HG03565 (cell line): ENCODE results near the gene TNIP3.

Experiments
- ATAC-seq: cut with Tn5 transposase; IDR thresholded peaks from one replicate; pipeline ENCODE4 v1.9.1; 2021; ENCODE audit warnings: mild to moderate bottlenecking, moderate library complexity; ENCODE audit not compliant: unreplicated experiment

The TNIP3 gene

DNA sequence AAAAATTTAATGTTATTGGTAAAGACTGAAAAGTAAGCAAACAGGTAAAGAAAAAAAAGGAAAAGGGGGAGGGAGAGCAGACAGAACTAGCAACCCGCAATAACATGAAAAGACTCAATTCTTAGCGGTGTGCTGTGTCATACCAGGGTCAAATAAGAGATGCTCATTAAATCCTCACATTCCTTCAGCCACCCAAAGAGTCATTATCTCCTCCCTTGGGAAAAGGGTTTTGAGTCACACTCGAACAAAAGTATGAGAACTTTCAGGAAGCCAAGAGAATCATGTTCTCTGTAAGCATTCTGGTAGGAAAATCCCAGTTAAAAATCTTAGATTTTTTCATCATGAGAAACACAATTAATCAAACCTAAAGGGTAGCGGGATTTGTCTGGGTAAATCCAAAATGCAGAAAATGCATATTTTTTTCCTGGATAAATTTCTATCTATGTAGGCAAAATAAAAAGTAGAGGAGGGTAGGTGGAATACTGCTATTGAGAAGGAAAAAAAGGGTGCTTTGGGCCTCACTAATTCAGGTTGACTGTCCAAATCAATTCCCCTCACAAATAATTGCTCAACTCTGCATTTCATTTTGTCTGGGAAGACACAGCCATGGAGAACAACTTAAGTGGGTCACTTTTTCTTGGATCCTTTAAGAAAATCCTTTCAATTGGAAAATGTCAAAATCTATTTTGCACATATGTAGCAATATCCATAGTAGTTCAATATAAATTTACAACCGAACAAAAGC lies 23.2 kb downstream of the TNIP3 start:
- ATAC-seq: no peak

DNA sequence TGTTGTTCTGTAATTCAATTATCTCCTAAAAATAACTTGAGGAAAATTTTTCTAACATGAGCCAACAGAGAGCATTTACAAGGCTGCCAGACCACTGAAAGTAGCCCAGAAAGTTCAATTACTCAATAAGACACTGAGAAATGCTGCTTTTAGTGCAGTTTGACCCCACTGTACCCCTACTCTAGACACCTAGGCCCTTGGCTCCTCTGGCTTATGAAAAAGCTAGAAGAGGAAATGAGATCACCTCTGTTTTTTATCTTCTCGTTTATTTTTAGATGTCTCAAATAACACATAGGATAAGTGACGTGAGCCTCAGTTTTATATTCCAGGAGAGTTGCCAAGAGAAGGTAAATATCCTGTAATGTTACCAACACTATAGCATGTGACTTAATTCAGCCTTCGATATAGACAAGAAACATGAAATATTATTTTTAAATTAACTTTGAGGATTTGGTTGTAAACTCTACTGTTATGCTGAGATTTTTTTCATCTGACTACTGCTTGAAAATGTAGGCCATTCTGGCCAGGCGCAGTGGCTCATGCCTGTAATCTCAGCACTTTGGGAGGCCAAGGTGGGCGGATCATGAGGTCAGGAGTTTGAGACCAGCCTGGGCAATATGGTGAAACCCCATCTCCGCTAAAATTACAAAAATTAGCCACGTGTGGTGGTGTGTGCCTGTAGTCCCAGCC lies 24.4 kb downstream of the TNIP3 start:
- ATAC-seq: peak; percentile 79

DNA sequence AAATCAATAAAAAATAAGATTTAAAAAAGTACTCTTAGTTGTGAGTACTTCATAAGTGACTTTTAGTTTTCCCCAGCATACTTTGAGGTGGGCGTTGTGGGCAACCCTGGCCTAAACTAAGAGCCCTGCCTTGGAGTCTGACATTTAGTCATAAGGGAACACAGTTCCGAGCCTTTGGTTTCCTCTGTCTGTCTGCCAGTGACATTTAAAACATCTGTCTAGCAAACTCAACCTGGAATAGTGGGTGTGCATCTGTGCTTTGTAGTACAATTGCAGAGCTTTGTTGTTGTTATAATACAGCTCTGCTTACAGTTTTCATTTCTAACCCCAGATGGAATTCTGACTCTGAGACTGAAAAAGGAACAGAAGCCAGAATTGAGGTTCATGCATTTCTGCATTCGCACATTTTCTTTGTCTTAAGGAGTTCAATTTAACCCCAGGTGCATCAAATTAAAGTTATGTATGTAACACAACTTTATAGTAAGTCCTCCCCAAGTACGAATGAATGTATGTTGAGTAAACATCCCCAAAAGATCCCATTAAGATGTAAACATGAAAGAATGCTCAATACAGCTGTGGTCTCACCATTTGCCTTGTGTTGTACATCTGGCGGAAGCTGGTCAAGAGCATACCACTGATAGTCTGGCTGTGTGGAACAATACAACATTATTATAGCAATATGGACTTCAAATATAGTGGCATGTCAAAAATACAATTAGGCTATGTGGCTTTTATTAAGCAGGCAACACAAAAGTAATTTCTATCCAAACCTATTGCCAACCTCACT lies 25.9 kb downstream of the TNIP3 start:
- peak; percentile 50 for ATAC-seq

DNA sequence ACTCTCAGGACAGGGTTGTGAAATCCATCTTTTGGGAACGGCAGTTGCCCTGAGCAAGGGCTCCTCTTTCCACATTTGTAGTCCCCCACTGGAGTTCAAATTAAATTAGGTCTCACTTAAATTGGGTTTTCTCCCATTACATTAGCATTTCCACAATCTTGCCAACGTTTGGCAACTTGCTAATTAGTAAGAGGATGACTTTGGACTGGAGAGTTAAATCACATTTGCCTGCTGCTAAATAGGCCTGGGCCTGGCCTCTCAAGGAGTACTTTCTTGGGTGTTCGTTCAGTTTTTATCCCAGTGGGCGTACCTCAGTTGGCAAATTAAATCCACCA lies 33.8 kb downstream of the TNIP3 start:
- no peak for ATAC-seq

DNA sequence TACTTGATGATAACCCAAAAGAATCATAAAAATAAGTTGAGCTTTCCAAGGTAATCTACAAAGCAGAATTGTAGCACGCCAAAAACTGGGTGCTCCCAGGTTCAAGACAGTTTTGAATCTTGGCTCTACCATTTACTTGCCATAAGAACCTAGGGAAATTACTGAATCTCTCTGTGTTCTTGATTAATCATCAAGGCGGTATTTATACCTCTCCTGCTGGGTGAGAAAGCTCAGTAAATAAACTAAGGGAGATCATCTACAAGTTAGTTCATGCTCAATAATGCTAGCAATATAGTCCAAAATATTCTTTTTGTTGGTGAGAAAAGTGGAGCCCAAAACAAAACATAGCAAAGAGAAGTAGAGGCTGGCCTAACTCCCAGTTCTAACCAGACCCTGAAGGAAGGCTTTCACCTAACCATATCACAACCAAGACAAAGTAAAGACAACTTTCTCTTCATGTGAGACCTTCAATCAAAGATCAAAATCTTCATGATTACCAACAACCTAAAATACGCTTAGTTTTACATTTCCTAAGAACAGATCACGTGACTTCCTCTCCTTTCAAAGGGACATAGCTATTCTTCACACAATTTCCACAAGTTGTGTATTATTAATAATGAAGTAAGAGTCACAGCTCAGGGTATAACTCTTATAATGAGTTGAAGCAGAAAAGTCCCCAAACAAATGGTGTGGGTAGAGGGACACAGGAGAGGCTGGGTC lies 34.4 kb downstream of the TNIP3 start:
- ATAC-seq: no peak

DNA sequence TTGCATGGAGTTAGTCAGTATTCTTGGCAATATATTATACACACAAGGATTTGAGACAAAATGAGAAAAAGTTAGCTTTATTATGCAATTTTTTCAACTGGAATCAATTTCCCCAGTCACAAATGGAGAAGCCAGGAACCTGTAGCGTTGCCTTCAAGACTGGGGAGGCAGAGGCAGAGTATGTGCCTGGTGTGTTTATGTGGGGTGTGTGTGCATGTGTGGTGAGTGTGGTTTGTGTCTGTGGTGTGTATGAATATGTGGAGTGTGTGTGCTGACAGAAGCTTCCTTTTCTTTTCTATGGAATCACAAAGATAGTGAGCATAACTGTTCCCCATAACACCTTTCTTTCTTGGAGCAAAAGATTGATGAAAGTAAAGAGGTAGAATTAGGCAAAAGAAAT lies 37.0 kb downstream of the TNIP3 start:
- ATAC-seq: no peak

DNA sequence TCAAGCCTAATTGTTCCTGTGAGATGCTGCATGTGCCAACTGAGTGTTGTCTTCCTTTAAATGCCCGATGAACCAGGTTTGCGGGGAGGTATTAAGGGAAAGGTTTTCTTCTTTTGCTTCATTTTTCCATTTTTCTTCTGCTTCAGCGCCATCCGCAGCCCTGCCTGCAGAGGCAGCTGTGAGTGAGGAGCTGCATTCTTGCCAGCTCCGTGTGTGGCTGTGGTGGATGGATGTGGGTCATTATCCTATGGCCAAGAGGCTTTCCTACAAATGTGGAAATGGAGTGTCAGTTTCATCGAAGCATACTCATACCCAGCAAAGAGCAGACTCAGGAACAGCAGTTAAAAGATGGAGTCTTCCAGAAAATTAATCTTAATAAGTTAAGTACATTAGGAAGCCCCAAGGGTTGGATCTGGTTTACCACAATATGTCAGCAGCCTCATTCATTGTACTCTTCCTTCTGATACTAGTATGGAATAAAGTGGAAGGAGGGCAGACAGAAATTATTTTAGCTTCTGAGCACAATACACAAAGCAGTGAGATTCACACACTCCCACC lies 37.6 kb downstream of the TNIP3 start:
- no peak for ATAC-seq

DNA sequence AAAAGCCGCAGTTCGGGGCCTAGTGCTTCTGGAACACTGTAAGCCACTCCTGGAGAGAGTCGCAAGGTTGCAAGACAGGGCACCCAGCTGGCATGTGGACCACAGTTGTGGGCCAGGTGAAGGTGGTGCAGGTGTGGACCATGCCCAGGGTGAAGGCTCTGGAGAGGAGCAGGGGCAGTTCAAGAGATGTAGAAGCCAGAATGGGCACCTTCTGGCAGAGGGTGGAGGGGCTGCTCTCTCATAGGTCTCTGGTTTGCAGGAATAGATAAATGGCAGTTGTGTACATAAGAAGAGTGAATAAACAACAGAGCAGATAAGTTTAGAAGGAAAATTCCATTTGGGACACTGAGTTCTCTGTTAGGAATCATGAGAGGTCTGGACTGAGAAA lies 38.6 kb downstream of the TNIP3 start:
- no peak for ATAC-seq

DNA sequence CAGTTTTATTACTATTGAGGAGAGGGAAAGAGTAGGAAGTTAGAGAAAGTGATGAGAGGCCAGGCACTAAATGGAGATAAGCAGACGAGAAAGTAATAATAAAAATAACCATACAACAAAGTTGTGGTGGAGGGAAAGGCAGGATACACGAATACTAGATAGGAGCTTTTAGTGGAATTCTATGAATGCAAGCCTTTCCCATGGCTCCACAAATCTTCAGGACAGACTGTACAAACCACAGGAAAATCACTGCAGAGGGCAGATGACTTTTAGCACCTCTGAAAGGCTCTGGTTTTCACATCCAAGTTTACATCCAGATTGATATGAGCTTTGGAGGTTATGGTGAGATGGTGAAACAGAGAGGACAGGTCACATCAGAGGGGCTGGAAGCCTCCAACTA lies 41.5 kb downstream of the TNIP3 start:
- ATAC-seq: no peak

DNA sequence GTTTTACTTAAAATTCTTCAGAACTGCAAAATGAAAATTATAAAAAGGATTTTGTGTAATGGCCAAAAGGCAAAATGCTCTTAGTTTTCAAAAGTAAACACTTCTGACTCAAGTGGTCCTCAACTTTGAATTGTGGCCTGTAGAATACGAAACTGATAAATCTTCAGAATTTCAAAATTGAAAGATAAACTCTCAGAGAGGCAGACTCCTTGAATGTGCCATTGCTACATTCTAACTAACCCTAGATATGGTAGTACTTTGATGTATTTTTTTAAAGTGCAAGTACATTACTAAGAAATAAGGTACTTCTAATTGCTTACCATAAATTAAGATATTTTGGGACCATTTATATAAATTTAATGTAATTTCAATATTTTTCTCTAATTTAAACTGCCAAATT lies 44.4 kb downstream of the TNIP3 start:
- ATAC-seq: no peak

DNA sequence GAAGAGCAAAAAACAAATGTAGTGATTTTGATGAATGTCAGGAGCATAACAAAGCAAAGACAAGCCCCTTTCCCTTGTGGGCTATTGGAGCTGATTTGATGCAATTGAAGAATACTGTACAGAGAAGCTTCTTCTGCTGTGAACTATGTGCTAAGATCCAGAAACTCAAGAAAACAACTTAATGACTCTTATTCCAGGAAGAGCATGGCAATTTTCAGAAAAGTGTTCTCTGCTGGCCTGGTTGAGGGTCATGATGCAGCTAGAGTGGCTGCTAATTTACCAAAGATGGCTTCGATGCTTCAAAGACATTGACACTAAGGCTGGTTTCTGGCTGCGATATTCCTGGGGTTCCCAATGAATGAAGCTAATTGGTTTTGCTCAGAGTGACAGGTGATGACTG lies 45.8 kb downstream of the TNIP3 start:
- no peak for ATAC-seq

DNA sequence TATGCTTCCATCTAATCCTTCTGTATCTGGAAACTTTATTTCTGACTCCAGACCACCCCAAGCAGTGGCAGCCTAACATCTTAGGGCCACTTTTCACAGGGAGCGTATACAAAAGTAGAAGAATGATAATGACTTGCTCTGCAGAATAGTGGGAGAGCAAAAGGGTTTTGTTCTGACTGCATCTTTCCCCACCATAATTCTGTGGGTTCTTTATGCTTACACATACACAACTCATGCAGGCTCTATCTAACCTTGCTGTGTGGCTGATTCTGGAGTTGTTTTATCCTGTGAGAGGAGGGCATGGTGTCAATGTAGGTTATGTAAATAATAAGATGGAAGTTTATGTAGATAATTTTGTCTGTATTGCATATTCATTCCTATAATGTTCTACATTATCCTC lies 49.4 kb downstream of the TNIP3 start:
- ATAC-seq: no peak

DNA sequence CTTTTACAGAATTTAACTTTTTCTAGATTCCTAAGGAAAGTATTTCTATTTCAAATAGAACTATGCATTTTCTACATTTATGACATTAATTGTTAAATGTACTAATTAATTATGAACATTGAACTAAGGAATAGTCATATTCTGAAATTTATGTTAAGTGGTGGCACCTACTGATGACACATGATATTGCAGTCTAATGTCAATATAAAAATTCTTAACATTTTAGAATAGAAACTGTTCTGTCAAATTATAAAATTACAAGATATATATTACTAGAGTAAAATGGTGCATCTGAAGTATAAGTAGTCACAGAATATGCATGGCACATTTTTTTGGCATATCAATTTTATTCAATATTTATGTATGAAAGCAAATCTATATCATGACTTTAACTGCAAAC lies 51.6 kb downstream of the TNIP3 start:
- no peak for ATAC-seq

DNA sequence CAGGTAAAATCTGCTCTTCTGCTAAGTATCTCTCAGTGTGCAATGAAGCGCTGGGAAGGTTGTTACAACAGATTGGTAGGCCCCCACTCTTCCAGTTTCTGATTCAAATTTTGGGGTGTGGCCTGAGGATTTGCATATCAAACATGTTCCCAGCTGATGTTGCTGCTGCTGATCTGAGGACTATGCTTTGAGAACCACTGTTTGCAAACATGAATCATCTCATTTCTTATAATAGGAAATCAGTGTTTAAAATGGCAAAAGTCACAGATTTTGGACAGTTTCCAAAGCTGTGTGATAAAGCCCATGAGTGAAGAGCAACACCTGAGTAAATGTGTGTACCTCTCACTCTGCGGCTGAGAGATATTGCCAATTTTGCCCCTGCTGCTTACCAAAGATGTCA lies 55.6 kb downstream of the TNIP3 start:
- ATAC-seq: no peak

DNA sequence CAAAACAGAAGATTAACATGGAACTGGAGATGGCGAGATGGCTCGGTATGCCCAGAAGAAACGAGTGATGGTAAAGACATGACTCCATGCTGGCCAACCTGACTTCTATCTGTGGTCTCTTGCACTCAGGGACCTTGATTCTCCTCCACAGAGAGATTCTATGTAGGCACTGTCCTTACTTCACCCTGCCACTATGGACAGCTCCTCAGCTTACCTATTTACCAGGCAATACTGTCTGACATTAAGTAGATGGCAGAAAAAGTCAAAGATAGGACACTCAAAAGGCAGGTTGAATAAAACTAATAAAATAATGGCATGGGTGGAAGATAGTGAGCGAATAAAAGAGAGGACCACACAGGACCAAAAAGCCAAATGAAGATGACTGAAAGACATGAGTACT lies 56.6 kb downstream of the TNIP3 start:
- no peak for ATAC-seq

DNA sequence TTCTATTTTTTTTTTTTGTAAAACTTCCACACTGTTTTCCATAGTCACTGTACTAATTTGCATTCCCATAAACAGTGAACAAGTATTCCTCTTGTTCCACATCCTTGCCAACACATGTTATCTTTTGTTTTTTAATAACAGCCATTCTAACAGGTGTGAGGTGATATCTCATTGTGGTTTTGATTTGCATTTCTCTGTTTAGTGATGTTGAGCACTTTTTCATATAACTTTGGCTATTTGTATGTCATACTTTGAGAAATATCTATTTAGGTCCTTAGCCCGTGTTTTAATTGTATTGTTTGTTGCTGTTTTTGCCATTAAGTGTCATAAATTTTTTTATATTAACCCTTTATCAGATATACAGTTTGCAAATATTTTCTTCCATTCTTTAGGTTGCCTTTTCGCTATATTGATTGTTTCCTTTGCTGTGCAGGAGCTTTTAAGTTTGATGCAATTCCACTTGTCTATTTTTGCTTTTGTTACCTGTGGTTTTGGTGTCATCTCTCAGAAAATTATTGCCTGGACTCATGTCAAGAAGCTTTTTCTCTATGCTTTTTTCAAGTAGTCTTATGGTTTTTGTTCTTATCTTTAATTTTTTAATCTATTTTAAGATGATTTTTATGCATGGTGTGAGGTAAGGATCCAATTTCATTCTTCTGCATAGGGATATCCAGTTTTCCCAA lies 63.9 kb downstream of the TNIP3 start:
- ATAC-seq: peak; percentile 45

DNA sequence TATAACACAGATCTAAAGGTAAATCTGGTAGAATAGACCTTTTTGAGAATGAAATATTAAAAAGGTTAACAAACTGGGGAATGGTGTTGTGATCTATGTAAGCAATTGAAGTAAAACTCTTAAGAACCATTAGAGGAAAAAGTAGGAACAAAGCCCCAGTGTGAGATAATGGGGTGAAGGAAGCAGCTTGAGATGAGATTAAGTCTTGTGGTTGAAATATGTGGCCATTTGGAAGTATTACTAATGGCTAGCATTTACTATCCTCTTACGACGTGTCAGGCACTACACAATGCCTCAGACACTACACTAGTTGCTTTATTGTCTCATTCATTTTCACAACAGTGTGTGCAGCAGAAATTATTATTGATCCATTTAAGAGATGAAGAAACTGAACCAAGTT lies 65.9 kb downstream of the TNIP3 start:
- ATAC-seq: no peak

DNA sequence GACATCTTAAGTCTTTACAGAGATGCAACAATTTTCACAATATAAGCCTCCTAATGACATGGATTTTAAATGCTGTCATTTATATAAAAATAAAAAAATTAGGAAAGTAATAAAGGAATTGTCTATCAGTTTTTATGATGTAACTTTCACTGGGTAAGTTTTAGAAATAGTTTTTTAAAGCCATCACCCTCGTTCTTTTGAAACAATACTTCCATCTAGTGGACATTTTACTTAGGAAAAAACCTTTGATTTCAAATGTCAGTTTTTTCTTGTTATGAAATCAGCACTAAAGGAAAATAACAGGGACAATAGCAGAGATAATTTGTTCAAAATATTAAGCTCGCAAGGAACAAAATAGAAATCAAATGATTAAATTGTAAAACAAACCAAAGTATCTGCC lies 67.5 kb downstream of the TNIP3 start:
- ATAC-seq: no peak

DNA sequence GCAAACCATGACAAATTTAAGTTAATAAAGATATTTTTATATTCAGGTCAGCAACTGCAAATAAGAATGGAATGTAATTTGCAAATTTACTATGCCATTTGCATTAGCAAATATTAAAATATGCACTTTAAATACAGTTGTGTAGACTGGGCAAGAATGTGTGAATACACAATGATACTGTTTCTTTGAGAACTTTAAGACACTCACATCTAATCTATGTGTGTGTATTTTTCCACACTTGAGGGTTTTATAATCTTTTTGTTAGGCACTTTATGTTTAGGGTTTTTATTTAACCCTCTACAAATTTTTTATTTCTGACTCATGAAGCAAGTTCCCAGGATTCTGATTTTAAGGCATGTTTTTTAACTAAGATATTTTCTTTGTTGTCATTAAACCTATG lies 67.9 kb downstream of the TNIP3 start:
- ATAC-seq: no peak

DNA sequence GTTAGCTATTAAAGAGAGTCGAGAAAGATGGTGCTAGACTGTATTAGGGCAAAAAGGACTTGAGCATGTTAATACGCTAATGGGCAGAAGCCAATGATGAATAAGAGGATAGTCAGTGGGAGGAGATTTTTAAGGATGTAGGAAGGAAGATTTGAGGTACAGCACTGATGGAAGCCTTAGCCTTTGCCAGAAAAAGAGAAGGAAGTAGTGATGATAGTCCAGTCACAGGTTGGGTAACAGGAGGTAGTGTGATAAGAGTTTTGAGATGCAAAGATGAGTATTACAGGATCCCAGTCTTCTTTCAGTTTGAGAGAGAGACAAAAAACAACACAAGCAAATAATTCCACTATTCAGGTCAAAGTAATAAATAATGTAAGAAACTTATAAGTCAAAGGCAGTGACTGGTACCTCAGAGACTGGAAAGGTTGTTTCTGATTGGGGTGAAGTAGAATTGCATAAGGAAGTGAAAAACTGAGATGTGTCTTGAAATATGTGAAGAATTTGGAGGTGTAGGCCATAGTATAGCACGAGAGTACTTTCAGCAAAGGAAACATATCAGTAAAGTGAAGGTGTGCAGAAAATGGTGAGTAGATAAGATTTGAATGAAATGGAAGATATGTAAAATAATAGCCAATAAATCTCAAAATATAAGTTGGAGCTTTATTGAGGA lies 69.7 kb downstream of the TNIP3 start:
- ATAC-seq: no peak
